Measurements from ENCODE around the gene PAK4.

DNA sequence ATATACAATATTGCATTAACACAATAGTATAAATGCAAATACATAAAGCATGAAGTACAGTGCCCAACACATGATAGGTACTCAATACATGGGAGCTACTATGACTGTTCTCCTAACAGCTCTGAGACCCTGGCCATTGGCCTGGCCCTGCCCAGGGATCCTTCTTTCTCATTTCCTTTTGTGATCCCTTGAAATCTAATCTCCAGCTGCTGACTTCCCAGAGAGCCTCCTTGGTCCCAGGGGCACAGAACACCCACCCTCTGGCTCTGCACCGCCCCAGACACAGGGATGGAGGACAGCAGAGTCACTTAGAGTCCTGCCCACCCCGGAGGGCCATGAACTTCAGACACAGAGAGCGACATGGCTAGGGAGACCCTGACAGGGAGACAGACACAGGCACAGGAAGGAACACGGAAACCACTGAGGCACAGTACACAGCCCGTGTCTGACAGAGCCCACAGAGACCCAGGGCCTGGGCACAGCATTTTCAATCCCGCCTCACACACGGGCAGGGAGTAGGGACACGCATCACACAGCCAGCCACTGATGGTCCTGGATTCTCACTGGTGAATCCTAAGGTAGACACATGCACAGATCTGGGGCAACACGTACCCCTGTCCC is 82.7 kb downstream of the PAK4 start:
- no peak for TF ChIP-seq ZNF436 (CRISPR knock-in tag; IDR thresholded peaks at IDR 0.05)
- TF ChIP-seq CHD4 (IDR thresholded peaks at IDR 0.05; ENCODE audit: insufficient read depth, insufficient replicate concordance, low read depth, low read length, poor library complexity, severe bottlenecking), result no peak
- no peak for TF ChIP-seq POLR2A (conservative IDR thresholded peaks at IDR 0.05)
- TF ChIP-seq, protein P1, sequence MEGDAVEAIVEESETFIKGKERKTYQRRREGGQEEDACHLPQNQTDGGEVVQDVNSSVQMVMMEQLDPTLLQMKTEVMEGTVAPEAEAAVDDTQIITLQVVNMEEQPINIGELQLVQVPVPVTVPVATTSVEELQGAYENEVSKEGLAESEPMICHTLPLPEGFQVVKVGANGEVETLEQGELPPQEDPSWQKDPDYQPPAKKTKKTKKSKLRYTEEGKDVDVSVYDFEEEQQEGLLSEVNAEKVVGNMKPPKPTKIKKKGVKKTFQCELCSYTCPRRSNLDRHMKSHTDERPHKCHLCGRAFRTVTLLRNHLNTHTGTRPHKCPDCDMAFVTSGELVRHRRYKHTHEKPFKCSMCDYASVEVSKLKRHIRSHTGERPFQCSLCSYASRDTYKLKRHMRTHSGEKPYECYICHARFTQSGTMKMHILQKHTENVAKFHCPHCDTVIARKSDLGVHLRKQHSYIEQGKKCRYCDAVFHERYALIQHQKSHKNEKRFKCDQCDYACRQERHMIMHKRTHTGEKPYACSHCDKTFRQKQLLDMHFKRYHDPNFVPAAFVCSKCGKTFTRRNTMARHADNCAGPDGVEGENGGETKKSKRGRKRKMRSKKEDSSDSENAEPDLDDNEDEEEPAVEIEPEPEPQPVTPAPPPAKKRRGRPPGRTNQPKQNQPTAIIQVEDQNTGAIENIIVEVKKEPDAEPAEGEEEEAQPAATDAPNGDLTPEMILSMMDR (IDR thresholded peaks at IDR 0.05 in 2 of 3, conservative IDR thresholded peaks at IDR 0.05 in 1 of 3; ENCODE audit: insufficient read depth in 2 of 3, low read depth in 1 of 3, low read length in 3 of 3), result no peak
- TF ChIP-seq ZNF23 (CRISPR knock-in tag; IDR thresholded peaks at IDR 0.05), result no peak
